Hepatocyte (in vitro differentiated cells): ENCODE results near the gene CAB39.

Experiments
- EZH2 ChIP-seq: fragments of 200-600 bp; sonication (generic); IDR thresholded peaks from 2 replicates; pipeline ENCODE4 v1.6.1; 2016; ENCODE audit warnings: antibody characterized with exemption, mild to moderate bottlenecking, borderline replicate concordance
- EZH2phosphoT487 ChIP-seq: fragments of 200-600 bp; sonication (generic); IDR thresholded peaks from one replicate; pipeline ENCODE4 v1.6.1; 2018; ENCODE audit warnings: antibody characterized with exemption, mild to moderate bottlenecking, low read depth, moderate library complexity; ENCODE audit not compliant: unreplicated experiment, severe bottlenecking
- TF ChIP-seq, protein P1 (sequence below): fragments of 200-600 bp; sonication (generic); IDR thresholded peaks from 2 replicates; pipeline ENCODE4 v1.5.1; 2016; ENCODE audit warnings: antibody characterized with exemption, mild to moderate bottlenecking; ENCODE audit not compliant: poor library complexity

DNA sequence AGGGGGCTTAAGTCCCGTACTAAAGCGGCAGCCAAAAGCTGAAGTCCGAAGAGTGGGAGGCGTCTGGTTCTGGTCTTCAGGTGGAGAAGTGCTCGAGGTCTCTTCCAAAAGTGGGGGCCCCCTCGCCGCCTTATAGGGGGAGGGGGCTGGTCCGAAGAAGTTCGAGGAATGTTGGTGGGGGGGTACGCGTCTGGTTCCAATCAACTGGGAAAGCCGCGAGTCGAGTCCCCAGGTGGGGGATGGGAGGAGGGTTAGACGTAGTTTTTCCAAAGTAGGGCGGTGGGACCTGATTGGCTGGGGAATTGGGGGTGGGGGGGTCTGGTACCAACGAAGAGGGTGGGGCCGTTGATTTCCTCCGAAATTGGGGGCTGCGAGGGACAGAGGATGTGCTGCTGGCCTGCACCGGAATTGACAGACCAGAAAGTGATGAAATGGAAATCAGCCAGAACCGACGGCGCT, 152.7 kb downstream of the CAB39 start:
- TF ChIP-seq, protein P1, sequence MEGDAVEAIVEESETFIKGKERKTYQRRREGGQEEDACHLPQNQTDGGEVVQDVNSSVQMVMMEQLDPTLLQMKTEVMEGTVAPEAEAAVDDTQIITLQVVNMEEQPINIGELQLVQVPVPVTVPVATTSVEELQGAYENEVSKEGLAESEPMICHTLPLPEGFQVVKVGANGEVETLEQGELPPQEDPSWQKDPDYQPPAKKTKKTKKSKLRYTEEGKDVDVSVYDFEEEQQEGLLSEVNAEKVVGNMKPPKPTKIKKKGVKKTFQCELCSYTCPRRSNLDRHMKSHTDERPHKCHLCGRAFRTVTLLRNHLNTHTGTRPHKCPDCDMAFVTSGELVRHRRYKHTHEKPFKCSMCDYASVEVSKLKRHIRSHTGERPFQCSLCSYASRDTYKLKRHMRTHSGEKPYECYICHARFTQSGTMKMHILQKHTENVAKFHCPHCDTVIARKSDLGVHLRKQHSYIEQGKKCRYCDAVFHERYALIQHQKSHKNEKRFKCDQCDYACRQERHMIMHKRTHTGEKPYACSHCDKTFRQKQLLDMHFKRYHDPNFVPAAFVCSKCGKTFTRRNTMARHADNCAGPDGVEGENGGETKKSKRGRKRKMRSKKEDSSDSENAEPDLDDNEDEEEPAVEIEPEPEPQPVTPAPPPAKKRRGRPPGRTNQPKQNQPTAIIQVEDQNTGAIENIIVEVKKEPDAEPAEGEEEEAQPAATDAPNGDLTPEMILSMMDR: no peak
- TF ChIP-seq EZH2phosphoT487: no peak
- no peak for TF ChIP-seq EZH2
